HG02610 (cell line): ENCODE measurements around the gene IAH1.
A peak's percentile ranks its signal among the peaks of the same experiment; 100 is the strongest.

Source experiments
- ATAC-seq: cut with Tn5 transposase; IDR thresholded peaks from one replicate; pipeline ENCODE4 v1.9.1; 2021; ENCODE audit warnings: mild to moderate bottlenecking, moderate library complexity; ENCODE audit not compliant: unreplicated experiment

The IAH1 gene

GRCh38 chr2:9474361-9475057 is at the start of gene IAH1:
Gene IAH1, plus strand, starts transcription at chr2:9474551. Its CDS starts 16 bp downstream, at chr2:9474567.
- ATAC-seq = peak; percentile 66

DNA sequence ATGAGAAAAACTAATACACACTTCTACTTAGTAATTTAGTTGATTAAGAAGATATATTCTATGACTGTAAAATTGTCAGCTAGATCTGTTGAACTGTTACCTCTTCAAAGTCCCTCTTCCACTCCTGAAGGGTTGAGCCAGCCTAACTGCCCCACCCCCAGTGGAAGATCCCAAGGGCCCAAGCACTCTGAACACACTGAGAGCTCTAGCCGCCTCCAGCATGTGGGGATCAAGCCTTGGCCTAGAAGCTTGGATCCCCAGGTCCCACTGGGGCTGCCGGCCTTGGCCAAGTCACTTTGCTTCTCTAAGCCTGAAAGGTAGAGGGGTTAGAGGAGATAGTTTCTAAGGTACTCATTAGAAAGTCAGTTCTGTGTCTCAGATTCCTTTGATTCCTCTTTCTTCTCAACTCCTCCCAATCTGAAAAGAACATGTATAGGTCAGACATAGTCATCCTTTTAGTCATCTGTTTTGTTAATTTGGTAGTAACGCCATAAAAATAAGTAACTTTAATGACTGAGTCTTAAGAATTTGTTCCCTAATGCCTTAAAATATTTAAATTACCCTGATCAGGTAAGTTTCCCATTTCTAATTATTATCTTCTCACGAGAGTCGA is 45.3 kb upstream of the IAH1 start:
- ATAC-seq = no peak

- ATAC-seq = no peak
These were observed 43.7 kb upstream of the IAH1 start for GRCh38 chr2:9430316-9431293.

DNA sequence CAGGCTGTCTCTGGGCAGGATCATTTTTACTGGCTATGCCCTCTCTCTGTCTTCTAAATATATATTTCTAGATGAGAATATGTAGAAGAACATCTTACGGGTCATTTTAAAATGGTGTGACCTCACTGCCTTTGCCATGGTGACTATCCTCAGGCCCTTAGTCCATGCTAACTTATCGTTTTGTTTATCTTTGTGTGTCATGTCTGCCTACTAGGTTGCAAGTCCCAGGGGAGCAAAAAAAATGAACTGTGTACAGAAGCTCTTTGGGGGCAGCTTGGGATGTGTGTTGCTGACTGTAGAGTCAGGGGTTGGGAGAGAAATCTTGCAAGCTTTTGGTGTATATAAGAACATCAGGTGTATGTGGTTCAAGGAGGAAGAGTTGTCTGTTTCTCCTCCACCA is 39.9 kb upstream of the IAH1 start:
- no peak for ATAC-seq

GRCh38 chr2:9439536-9439935 is 34.8 kb upstream of the IAH1 start:
- no peak for ATAC-seq

- no peak for ATAC-seq
These were observed 34.2 kb upstream of the IAH1 start for GRCh38 chr2:9440058-9440727.

DNA sequence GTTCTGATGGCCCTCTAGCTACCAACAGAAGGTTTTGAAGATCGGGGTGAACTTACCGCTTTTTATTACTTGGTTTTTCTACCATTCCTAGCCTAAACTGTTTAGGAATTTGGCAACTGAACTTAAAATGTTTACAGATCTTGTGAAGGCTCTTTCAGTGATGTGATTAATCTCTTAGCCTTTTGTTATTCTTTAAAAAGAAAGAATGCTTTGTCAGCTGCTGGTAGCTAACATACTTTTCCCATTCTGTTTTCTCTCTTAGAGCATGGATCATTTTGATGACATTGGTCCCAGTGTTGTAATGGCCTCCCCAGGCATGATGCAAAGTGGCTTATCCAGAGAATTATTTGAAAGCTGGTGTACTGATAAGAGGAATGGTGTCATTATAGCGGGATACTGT is 32.8 kb upstream of the IAH1 start:
- no peak for ATAC-seq

- ATAC-seq = no peak
These were observed 30.8 kb upstream of the IAH1 start for GRCh38 chr2:9443526-9443925.

- ATAC-seq = no peak
These were observed 29.3 kb upstream of the IAH1 start for GRCh38 chr2:9445089-9445488.

DNA sequence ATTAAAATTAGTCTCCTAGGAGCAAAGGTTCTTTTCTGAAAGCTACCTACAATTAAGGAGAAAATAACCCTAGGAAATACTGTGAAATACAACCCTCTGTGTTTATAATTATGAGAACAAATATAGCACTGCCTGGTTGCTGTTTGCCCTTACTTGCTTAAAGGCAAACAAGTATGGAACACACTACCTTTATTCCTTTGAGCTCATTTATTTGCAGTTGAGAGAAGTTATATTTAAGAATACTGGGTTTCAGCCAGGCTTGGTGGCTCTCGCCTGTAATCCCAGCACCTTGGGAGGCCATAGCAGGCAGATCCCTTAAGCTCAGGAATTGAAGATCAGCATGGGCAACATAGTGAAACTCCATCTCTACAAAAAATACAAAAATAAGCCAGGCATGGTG is 23.1 kb upstream of the IAH1 start:
- ATAC-seq = no peak

DNA sequence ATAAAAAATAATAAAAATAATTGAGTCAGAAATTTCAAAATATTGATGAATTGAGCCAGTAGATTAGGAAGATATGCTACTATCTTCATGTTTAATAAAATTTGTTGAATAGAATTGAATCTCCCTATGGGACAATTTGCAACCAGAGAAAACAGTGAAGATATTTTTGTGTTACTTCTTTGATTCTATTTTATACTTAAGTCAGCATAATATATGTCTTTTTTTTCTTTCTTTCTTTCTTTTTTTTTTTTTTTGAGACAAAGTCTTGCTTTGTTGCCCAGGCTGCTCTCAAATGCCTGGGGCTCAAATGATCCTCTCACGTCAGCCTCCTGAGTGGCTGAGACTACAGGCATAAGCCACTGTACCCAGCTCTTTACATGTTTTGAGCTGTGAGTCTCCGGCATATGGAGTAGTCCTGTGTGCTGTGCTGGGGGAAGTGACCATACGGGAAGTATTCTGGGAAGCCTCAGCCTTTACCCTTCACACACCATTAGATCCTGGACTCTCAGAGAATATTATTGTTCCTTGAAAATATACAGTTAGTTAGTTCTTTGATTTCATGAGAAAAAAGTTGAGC is 13.8 kb upstream of the IAH1 start:
- no peak for ATAC-seq

DNA sequence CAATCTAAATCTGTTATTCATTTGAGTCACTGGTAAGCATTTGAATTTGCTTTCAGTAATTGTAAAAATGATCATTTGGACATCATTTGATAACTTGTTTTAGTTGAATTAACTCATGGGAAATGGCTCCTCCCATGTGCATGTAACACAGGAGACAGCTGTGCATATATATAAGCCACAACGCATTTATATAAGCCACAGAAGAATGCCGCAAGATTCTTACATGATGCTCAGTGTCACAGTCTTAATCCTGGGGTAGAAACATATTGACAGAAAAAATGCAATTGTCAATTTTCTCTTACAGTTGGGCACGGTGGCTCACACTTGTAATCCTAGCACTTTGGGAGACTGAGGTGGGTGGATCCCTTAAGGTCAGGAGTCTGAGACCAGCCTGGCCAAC is 13.3 kb upstream of the IAH1 start:
- no peak for ATAC-seq

GRCh38 chr2:9462313-9462712 is 12.0 kb upstream of the IAH1 start:
- no peak for ATAC-seq

DNA sequence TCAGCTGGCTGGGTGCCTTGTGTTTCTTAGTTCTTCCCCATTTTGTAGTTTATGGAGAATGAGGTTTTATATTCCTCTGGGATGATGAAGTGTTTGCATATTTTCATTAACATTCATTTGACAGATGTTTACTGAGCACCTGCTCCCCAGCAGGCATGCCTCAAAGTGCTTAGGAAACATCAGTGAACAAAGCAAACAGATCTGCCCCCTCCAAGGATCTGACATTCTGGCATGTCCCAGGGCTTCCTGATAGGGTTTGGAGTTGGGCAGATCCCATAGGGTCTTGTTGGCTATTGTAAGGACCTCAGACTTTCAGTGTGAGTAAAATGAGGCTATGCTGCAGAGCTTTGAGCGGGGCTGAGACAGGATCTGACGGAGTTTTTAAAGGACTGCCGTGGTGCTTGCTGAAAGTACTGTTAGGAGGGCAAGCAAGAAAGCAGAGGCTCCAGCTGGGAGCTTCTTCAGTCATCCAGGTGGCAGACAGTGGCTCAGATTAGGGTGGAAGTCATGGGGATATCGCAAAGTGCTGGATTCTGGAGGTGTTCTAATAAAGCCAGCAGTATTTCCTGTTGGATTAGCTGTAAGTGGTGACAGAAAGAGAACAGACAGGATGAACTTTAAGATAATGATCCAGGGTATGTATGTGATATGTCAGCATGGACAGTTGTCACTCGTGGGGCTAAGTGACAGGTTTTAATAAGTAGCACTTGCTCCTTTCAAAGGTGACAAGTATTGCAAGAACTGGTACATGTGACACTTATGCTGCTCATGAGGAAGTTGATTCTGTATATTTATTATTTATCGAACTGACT is 11.3 kb upstream of the IAH1 start:
- no peak for ATAC-seq

DNA sequence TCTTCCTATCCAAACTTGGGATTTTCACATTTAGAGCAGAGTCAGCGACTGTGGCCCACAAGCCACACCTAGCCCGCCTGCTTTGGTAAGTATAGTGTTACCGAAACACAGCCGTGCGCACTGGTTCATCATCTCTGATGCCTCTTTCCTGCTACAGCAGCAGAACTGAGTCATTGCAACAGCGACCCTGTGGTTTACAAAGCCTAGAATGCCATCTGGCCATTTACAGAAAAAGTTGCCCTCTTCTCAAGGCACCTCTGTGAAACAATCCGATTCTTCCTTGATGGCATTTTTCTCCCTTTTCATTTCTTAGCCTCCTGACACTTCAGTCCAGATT is 10.7 kb upstream of the IAH1 start:
- no peak for ATAC-seq

DNA sequence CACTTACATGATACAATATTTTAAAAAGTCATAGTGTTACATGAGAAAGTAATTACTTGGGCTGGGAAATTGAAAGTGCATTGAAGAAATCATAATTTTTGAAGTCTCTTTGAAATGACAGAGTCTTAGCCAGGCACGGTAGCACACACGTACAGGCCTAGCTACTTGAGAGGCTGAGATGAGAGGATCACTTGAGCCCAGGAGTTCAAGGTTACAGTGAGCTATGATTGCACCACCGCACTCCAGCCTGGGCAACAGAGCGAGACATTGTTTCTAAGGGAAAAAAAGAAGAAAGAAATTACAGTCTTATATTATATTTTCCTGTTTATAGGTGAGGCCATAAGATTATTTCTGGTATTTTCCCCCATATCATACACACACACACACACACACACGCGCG is 9.2 kb upstream of the IAH1 start:
- ATAC-seq = no peak

GRCh38 chr2:9466147-9466683 is 8.1 kb upstream of the IAH1 start:
- no peak for ATAC-seq

DNA sequence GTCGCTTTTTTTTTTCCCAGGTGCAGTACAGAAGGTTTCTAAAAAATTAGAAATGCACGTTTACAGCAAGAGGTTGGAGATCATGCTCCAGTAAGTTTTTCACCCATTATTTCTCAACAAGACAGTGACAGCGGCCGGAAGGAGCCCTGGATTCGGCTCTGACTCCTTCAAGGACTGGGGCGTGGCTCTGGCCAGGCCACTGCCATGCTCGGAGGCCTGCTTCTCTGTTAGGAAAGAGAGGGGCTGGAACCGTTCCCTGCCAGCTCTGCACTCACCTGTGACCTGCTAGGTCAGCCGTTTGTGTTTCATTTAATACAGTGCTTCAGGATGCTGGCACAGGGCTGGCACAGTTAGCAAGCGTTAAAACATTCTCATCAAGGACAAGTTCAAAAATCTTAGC is 6.7 kb upstream of the IAH1 start:
- ATAC-seq = no peak

DNA sequence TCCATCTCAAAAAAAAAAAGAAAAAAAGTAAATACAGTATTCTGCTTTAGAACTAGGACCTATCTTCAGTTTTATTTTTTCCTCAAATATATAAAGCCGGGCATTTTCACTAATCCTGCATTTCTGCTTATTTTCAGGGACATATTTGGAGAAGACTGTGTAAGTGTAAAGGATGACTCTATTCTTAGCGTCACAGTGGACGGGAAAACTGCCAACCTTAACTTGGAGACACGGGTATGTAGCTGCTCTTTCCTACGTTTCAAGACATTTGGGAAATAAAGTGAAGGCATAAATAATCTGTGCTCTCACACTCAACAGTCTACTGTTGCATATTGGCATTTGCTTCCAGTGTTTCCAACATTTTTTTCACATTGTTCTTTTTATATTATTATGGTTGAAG is 3.1 kb upstream of the IAH1 start:
- ATAC-seq = no peak

GRCh38 chr2:9472511-9472910 is 1.8 kb upstream of the IAH1 start:
- ATAC-seq = no peak
